ENCODE data around the gene UXT. TPM values are rescaled to one million over a fixed set of nuclear protein-coding genes. Genes with fewer than 3 reads are reported as not detected.

Gene UXT
- total and polyA plus RNA-seq, 9 of the 15 experiments (the other 6 are each of a cell fraction or from before 2014, with no cell fraction given), result 141 to 300 (median 204) TPM

DNA sequence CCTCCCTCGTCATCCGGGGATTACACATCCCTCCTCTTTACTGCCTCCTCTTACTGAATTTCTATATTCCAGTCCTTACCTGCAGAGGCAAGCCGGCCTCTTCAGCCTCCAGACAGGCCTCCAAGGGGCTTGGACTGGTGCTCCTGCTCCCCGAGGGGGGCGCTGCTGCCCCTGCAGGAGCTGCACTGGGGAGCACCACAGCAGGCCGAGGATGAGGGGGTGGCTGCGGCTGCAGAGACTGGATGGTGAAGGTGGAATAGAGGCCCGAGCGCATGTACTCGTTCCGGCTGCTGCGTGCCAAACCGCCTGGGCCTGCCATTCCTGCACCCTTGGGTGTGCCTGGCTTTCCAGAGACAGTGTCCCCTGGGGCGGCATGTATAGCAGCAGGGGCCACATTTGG is 20.2 kb downstream of the UXT start:
- ChIA-PET CTCF (ENCODE audit: low intra/inter-chr PET ratio) (no interaction called here), POLR2A (no interaction called here)
- BruUV-seq (replicated peaks), result no TSS peak
- no peak for DNase-seq (ENCODE audit: extremely low read depth in 1 of 4, low spot score in 3 of 4)
- ATAC-seq, result no peak
- Histone ChIP-seq H3K4me3 (no peak overlapping the region), H2AFZ (ENCODE audit: low read depth, low read length) (no peak overlapping the region), H3K4me1 (replicated peaks in 1 of 2; ENCODE audit: control insufficient read depth in 2 of 2, insufficient read depth in 2 of 2, low read length in 2 of 2) (no peaks in the 10 kb centered on the region), H3K27me3 (ENCODE audit: control insufficient read depth in 2 of 2, insufficient read depth in 2 of 2, low read length in 2 of 2) (no peaks in the 10 kb centered on the region), H3K27ac (ENCODE audit: extremely low read depth, low read depth, low read length) (no peak overlapping the region), H3K9me1 (ENCODE audit: control insufficient read depth, insufficient read depth, low read length) (no peaks in the 10 kb centered on the region), H3K36me3 (ENCODE audit: control insufficient read depth, insufficient read depth, low read length) (peaks cover 82% of the 10 kb centered on the region), H3K9ac (ENCODE audit: insufficient read depth in 1 of 2, low read depth in 2 of 2, low read length in 2 of 2) (no peak overlapping the region), H3K4me2 (ENCODE audit: insufficient read depth, low read length) (no peak overlapping the region), H3K9me3 (replicated peaks; ENCODE audit: control insufficient read depth, insufficient read depth, low read depth, low read length) (no peaks in the 10 kb centered on the region), H4K20me1 (replicated peaks; ENCODE audit: control insufficient read depth, insufficient read depth, low read length) (no peaks in the 10 kb centered on the region), H3K79me2 (ENCODE audit: control insufficient read depth, insufficient read depth, low read length) (peaks cover 3% of the 10 kb centered on the region; the same call in 2 of the 3 replicates)
- intact Hi-C loops (cut with micrococcal nuclease) (no loop called here), in situ Hi-C loops (cut with MboI) (no loop called here)
- WGBS (ENCODE audit: insufficient coverage, low coverage, missing lambda C conversion rate), result 94% methylated on average over 13 of the region's 14 CpGs
- TF ChIP-seq PHB2 (IDR thresholded peaks at IDR 0.05; ENCODE audit: low read depth) (no peak), ZKSCAN1 (IDR thresholded peaks at IDR 0.05; ENCODE audit: low read depth, low read length) (no peak), POLR2G (IDR thresholded peaks at IDR 0.05; ENCODE audit: low read depth, low read length) (0 out of 2 replicates have a peak, but pooled peaks have one; percentile 24), ZNF263 (CRISPR knock-in tag; IDR thresholded peaks at IDR 0.05; ENCODE audit: borderline replicate concordance) (peak; percentile 71), CBFA2T3 (IDR thresholded peaks at IDR 0.05) (no peak), ZFP36 (IDR thresholded peaks at IDR 0.05; ENCODE audit: low read depth, low read length, partially characterized antibody) (no peak), CGGBP1 (CRISPR knock-in tag; IDR thresholded peaks at IDR 0.05) (no peak), ETV6 (IDR thresholded peaks at IDR 0.05; ENCODE audit: borderline replicate concordance in 1 of 2, low read depth in 2 of 2, low read length in 1 of 2) (no peak), ETV6 (CRISPR knock-in tag; IDR thresholded peaks at IDR 0.05; ENCODE audit: borderline replicate concordance) (no peak), ZNF24 (IDR thresholded peaks at IDR 0.05) (no peak), TCF7 (IDR thresholded peaks at IDR 0.05; ENCODE audit: borderline replicate concordance) (no peak), HDAC2 (IDR thresholded peaks at IDR 0.05) (no peak), CSDE1 (IDR thresholded peaks at IDR 0.05) (no peak), ILK (tag; IDR thresholded peaks at IDR 0.05; ENCODE audit: borderline replicate concordance, low read depth) (no peak)
- TF ChIP-seq, protein P1, sequence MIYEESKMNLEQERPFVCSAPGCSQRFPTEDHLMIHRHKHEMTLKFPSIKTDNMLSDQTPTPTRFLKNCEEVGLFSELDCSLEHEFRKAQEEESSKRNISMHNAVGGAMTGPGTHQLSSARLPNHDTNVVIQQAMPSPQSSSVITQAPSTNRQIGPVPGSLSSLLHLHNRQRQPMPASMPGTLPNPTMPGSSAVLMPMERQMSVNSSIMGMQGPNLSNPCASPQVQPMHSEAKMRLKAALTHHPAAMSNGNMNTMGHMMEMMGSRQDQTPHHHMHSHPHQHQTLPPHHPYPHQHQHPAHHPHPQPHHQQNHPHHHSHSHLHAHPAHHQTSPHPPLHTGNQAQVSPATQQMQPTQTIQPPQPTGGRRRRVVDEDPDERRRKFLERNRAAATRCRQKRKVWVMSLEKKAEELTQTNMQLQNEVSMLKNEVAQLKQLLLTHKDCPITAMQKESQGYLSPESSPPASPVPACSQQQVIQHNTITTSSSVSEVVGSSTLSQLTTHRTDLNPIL (CRISPR knock-in tag; IDR thresholded peaks at IDR 0.05), result no peak
- TF ChIP-seq, protein P2, sequence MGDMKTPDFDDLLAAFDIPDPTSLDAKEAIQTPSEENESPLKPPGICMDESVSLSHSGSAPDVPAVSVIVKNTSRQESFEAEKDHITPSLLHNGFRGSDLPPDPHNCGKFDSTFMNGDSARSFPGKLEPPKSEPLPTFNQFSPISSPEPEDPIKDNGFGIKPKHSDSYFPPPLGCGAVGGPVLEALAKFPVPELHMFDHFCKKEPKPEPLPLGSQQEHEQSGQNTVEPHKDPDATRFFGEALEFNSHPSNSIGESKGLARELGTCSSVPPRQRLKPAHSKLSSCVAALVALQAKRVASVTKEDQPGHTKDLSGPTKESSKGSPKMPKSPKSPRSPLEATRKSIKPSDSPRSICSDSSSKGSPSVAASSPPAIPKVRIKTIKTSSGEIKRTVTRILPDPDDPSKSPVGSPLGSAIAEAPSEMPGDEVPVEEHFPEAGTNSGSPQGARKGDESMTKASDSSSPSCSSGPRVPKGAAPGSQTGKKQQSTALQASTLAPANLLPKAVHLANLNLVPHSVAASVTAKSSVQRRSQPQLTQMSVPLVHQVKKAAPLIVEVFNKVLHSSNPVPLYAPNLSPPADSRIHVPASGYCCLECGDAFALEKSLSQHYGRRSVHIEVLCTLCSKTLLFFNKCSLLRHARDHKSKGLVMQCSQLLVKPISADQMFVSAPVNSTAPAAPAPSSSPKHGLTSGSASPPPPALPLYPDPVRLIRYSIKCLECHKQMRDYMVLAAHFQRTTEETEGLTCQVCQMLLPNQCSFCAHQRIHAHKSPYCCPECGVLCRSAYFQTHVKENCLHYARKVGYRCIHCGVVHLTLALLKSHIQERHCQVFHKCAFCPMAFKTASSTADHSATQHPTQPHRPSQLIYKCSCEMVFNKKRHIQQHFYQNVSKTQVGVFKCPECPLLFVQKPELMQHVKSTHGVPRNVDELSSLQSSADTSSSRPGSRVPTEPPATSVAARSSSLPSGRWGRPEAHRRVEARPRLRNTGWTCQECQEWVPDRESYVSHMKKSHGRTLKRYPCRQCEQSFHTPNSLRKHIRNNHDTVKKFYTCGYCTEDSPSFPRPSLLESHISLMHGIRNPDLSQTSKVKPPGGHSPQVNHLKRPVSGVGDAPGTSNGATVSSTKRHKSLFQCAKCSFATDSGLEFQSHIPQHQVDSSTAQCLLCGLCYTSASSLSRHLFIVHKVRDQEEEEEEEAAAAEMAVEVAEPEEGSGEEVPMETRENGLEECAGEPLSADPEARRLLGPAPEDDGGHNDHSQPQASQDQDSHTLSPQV (IDR thresholded peaks at IDR 0.05), result no peak
- FAIRE-seq, result no peak
